ENCODE results near the gene NCEH1.

NCEH1 gene

DNA sequence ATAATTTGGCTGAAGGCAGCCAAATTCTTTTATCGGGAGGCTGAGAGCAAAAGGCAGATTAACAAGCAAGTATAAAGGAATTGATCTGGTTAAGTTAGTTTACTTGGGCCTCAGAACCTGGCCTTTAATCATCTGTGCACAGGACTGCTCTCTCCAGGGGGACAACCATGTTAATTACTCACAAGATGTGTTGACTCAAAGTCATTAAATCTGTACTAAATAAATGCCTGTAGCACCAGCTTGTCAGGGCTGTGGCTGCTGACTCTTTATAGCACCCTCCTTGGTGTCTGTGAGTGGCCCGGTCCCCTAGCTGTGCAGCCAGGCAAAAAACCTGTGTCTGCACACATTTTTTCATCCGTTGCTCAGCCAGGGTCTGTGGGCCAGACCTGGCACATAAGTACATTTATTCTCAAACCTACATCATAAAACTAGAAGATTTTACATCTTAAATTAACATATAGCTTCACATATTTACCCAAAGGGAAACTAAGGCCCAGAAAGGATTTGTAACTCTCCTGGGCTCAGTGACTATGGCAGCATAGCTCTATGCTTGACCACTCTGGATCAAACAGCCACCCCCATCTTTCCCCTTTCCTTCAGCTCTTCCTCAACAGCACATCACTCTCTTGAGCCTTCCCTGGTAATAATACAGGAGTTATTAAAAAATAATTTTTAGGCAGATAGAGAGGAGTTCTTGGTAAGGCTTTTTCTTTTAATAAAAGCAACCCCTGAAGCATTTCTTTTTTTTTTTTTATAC lies 51.4 kb downstream of the NCEH1 start:
- H3K4me3 ChIP-seq (ENCODE audit: low read depth, low read length), result no peak overlapping the region
- DNase-seq (ENCODE audit: low read depth, low spot score), result no peak
- CTCF ChIA-PET, result interaction anchor here (0.6 to 2.0 kb wide), 6 partner anchors 8 to 383 kb away, joined by 3 to 14 read pairs (median 8); no protein-coding TSS in a partner anchor
- POLR2A ChIA-PET, result interaction anchor here (0.6 kb wide), 1 partner anchor 698 kb away, joined by 3 read pairs; no protein-coding TSS in a partner anchor
- TF ChIP-seq, protein P1, sequence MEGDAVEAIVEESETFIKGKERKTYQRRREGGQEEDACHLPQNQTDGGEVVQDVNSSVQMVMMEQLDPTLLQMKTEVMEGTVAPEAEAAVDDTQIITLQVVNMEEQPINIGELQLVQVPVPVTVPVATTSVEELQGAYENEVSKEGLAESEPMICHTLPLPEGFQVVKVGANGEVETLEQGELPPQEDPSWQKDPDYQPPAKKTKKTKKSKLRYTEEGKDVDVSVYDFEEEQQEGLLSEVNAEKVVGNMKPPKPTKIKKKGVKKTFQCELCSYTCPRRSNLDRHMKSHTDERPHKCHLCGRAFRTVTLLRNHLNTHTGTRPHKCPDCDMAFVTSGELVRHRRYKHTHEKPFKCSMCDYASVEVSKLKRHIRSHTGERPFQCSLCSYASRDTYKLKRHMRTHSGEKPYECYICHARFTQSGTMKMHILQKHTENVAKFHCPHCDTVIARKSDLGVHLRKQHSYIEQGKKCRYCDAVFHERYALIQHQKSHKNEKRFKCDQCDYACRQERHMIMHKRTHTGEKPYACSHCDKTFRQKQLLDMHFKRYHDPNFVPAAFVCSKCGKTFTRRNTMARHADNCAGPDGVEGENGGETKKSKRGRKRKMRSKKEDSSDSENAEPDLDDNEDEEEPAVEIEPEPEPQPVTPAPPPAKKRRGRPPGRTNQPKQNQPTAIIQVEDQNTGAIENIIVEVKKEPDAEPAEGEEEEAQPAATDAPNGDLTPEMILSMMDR (IDR thresholded peaks at IDR 0.05; ENCODE audit: insufficient read depth, low read length, missing control alignments), result no peak

DNA sequence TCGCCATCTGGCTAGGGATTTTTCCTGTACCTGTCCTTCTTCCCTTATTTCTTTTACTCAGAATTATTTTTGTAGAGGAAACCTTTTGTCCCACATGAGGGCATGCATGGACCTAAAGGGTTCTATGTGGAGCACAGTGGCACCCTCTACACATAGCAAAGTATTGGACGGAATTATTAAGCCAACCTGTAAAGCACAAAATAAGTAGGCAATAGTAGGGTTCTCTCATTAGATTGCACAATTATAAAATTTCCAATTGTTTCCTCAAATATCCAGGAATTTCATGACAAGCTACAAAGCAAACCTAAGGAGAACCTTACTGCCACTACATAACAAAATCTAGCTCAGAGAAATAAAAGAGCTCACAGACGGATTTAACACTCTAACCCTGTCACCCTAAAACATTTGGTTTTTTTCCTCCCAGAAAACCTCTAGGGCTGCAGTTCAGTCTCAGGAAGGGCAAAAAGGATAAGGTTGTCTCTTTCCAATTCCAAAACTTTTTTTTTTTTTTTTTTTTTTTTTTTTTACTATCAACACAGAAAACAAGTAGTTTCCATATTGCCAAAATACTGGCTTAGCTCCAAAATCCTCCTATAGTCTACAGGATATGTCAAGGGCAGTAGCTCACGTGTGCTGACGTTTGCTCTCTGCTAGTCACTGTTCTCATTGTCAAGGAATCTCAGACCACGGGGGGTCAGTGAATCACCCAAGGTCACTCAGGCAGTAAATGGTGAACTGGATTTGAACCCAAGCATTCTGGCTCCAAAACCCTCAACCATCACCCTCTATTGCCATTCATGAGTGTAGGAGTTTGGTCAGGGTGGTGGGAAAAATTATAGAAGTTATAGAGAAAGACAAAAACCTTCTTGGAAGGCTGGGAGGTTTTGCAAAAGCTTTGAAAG lies 52.3 kb downstream of the NCEH1 start:
- TF ChIP-seq, protein P1 (IDR thresholded peaks at IDR 0.05; ENCODE audit: insufficient read depth, low read length, missing control alignments), result no peak
- H3K4me3 ChIP-seq (ENCODE audit: low read depth, low read length), result no peak overlapping the region
- DNase-seq (ENCODE audit: low read depth, low spot score), result peak; percentile 87
- CTCF ChIA-PET, result interaction anchor here (0.6 to 2.0 kb wide), 9 partner anchors 9 to 384 kb away, joined by 3 to 14 read pairs (median 4); no protein-coding TSS in a partner anchor
- POLR2A ChIA-PET, result no interaction called here

DNA sequence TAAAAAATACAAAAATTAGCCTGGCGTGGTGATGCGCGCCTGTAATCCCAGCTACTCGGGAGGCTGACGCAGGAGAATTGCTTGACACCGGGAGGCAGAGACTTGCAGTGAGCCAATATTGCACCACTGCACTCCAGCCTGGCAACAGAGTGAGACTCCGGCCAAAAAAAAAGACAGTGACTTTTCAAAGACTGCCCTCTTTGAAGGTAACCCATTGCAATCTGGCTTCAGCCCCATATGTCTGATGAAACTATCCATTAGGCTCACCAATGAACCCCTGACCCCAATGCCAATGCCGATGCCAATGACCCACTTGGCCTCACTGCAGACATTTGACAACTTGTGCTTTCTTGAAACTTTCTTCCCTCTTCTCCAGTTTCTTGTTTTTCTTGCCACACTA lies 54.3 kb downstream of the NCEH1 start:
- H3K4me3 ChIP-seq (ENCODE audit: low read depth, low read length), result no peak overlapping the region
- POLR2A ChIA-PET, result no interaction called here
- CTCF ChIA-PET, result interaction anchor here (1.1 to 2.4 kb wide), 4 partner anchors 8 to 17 kb away, joined by 4 to 14 read pairs (median 6); no protein-coding TSS in a partner anchor
- no peak for DNase-seq (ENCODE audit: low read depth, low spot score)
- TF ChIP-seq, protein P1 (IDR thresholded peaks at IDR 0.05; ENCODE audit: insufficient read depth, low read length, missing control alignments), result no peak

DNA sequence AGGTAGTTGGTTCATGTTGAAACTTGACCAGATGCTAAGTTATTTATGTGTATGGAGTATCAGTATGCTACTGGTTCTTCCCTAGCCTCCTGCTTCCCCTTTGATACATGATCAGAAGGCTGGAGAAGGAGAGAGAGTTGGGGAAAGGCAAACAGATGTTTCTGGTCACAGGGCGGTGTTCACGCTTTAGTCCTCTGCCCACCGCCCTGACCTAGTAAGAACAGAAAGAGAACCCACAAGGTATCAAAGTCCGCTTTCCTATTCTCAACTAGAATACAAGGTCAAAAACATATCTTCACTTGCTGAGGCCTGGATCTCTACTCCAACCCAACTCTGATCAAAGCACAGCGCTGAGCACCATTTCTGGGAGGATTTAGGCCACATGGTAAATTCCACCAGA lies 55.5 kb downstream of the NCEH1 start:
- CTCF ChIA-PET, result interaction anchor here (2.4 kb wide), 1 partner anchor 18 kb away, joined by 9 read pairs; no protein-coding TSS in a partner anchor
- TF ChIP-seq, protein P1 (IDR thresholded peaks at IDR 0.05; ENCODE audit: insufficient read depth, low read length, missing control alignments), result no peak
- no peak for DNase-seq (ENCODE audit: low read depth, low spot score)
- POLR2A ChIA-PET, result no interaction called here
- H3K4me3 ChIP-seq (ENCODE audit: low read depth, low read length), result no peak overlapping the region

DNA sequence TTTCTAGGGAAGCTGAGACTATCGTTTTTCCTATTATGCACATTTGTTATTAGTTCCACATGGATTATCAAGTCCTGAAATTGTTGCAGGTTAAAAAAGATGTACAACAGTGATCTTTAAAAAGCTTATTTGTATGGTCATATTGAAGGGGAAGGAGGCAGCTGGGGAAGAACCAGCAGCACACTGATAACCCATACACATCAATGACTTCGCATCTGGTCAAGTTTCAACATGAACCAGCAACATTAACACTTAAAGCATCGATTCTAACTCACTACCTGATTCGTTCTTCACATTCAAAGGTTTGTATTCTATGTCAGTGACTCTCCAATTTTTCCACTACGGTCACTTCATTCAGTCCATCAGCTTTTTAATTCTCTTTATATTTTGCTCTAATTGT lies 56.4 kb downstream of the NCEH1 start:
- no peak overlapping the region for H3K4me3 ChIP-seq (ENCODE audit: low read depth, low read length)
- DNase-seq (ENCODE audit: low read depth, low spot score), result no peak
- ChIA-PET CTCF (interaction anchor here (0.7 to 5.7 kb wide), 5 partner anchors 9 to 22 kb away, joined by 3 to 27 read pairs (median 3); no protein-coding TSS in a partner anchor), POLR2A (no interaction called here)
- TF ChIP-seq, protein P1 (IDR thresholded peaks at IDR 0.05; ENCODE audit: insufficient read depth, low read length, missing control alignments), result no peak
